Ureter (tissue), 1 donor: ENCODE results near the gene NMUR1. TPM values are rescaled to one million over a fixed set of nuclear protein-coding genes. Genes with fewer than 3 reads are reported as not detected.
"Not testable (repeated sequence)": the region's sequence is repeated elsewhere in the genome, so short reads cannot be mapped to it uniquely, and the experiment has no call there.

Experiments used
- DNase-seq: peaks from one replicate; pipeline ENCODE4 v3.0.0-alpha.2; 2020; ENCODE audit warnings: low spot score
- total RNA-seq: library from RNA; stranded (reverse); gene quantifications from one replicate; pipeline ENCODE4 v1.2.4, GENCODE V29; 2023
- donor health status: DM: yes; HTN: yes; CAD: no.

The NMUR1 gene, protein sequence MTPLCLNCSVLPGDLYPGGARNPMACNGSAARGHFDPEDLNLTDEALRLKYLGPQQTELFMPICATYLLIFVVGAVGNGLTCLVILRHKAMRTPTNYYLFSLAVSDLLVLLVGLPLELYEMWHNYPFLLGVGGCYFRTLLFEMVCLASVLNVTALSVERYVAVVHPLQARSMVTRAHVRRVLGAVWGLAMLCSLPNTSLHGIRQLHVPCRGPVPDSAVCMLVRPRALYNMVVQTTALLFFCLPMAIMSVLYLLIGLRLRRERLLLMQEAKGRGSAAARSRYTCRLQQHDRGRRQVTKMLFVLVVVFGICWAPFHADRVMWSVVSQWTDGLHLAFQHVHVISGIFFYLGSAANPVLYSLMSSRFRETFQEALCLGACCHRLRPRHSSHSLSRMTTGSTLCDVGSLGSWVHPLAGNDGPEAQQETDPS
- 2.0 TPM for total RNA-seq

DNA sequence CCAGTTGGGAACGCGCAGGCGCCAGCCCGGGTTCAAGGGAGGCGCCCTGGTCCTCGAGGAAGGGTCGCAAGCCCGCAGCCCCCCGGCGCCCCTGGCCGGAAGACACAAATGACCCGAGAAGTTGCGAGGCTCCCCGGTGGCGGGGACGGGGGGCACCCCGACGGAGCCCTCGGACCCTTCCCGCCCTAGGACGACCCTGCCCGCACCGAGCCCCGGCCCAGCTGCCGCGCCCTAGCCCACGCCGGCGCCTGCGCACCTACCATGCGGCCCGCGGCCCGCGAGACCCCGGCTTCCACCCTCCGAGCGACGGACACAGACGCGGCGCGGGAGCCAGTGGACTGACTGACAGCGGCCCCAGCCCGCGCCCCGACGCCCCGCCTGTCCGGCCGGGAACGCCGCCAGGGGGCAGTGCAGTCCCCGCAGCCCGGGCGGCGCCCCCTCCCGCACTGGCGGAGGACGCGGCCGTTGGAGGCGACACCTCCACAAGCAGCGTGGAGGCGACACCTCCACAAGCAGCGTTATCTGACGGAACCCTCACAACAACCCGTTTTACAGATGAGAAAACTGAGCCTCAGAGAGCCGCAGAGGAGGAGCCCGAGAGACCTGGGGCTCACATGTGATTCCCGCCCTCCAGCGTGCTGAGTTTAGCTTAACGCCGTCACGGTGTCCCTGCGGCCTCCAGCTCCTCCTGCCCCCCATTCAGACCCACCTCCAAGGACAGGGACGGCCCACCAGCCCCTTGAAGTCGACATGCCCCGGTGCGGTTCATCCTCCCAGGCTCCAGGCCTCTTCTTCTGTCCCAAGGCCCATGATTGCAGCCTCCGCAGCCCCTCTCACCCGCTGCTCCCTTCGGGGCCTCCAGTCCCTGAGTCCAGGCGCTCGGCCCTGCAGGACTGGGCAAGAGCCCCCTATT is at the start of gene NMUR1:
Gene NMUR1, minus strand, starts transcription at position 347 of the 913 bp plus-strand sequence. Its CDS starts 84 bp downstream, at position 263.
- DNase-seq: no peak

DNA sequence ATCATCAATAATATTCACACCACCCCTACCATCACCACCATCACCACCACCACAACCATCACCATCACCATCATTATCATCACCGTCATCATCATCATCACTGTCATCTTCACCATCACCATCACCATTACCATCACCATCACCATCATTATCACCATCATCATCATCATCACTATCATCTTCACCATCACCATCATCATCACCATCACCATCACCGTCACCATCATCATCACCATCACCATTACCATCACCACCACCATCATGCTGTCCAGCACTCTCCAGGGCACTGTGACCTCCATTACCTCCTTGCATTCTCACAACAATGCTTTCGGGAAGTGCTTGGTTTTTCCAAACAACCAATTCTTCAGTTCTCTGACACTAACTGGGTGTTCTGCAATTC is 49.3 kb upstream of the NMUR1 start:
- DNase-seq: no peak

DNA sequence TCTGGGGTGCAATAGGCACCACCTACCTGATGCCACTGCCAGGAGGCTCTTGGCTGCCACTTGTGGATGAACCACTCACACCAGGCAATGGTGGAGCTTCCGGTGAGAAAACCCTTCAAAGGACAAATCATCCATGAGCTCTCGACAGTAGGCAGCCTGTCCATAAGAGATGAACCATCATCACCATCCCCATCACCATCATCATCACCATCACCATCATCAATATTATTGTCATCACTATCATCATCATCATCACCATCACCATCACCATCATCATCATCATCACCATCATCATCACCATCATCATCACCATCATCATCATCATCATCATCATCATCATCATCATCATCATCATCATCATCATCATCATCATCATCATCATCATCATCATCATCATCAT is 48.4 kb upstream of the NMUR1 start:
- not testable (repeated sequence) for DNase-seq

DNA sequence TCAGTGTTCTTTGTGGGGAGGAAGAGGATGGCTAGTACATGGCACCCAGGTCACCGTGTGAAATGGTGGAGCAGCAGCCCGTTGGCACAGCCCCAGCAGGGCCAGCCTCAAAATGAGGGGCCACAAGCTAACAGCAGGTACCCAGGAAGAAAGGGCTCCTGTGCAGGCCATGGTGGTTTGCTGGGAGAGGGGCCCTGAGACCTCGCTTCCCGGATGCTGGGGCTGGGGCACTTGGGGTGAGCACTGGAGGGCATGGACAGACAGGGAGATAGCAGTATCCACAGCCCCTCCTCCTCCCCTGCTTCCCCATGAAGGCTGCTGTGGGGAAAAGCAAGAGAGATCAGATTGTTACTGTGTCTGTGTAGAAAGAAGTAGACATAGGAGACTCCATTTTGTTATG is 46.2 kb upstream of the NMUR1 start:
- DNase-seq: no peak

DNA sequence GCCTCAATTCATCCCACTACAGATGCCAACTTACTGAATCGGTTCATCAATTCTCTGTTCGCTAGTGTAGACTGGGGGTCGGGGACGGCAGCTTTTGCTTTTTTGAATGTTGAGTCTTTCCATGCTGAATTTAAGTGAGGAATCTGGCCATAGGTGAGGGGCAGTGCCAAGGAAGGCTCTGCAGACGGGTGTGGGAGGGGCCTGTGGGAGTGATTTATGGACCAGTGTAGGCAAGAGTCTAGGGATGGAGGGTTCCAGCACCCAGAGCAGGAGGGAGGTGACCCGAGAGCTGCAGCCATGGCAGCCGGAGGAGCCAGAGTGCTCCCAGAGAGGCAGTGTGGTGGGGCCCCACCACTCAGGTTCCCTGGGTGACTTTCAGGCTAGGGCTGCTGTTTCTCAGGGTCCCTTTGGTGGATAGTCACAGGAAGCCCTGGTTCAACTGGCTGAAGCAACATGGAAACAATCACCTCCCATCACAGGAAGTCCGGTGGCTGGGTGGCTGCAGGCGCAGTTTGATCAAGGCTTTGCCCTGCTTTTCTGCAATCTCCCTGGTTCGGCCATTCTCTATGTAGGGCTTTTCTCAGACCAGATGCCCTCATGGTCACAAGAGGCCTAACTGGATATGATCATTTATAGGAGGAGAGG is 45.5 kb upstream of the NMUR1 start:
- DNase-seq: no peak

DNA sequence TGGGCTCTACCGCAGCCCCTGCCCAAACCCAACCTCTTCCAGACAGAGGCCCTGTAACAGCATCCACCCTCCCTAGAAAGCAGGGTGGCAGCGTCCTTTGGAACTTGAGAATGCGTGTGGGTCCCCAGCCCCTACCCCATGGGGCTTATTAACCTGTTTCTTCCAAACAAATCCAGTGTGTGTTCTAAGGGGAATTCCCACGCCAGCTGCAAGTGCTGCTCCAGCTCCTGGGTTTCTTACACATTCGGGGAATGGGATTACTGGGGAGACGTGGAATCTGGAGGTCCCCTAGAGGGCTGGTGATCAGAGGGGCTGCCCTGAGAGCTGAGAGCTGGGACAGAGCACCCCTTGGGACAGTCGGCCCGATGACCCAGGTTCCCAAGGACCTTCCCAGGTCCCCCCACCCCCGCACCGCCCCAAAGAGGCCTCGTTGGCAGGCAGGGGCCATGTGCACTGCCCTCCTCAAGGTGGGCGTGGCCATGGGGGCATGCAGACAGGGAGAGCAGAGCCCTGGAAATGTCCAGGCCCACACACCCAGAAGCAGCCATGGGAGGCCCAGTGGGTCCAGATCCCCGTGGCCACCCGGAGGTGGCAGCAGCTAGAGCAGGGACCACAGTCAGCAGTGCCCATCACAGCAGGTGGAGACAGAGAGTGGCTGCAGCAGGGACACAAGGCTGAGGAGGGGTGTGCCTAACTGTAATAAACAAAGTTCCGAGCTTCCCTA is 43.6 kb upstream of the NMUR1 start:
- no peak for DNase-seq

DNA sequence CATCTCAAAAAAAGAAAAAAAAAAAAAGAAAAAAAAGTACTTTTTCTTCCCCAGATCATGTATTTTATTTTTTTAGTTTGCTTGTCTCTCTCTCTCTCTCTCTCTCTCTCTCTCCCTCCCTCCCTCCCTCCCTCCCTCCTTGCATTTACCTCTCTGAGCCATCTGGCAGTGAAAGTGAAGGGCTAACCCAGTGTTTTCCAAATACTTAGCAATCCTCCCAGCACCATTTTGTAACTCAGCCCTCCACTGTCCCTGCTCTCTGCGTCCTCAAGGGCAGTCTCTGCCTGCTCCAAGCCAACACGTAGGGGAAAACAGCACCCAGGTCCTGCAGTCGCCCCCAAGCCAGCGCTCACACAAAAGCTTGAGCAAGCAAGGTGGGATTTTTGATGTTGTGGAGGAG is 42.9 kb upstream of the NMUR1 start:
- no peak for DNase-seq

DNA sequence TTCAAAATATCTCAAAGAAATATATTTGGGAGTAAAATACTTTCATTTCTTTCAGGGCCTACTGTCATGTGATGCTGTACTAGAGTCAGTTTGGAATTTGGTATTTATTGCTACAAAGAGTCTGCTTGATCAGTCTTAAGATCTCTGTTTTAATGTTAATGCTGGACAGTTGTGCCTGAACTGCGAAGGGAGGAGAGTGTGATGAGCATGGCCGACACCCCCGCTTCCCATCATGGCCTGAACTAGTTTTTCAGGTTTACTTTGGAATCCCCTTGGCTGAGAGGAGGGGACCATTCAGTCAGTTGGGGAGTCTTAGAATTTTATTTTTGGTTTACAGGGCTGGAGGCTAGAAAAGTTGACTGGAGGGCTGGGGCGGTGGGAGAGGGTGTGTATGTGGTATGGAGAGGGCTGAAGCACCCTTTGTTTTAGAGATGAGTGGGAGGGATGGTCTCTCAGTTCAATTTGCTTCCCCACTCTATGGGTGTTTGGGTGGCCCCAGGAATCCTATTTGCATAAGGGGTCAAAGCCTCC is 41.5 kb upstream of the NMUR1 start:
- no peak for DNase-seq

DNA sequence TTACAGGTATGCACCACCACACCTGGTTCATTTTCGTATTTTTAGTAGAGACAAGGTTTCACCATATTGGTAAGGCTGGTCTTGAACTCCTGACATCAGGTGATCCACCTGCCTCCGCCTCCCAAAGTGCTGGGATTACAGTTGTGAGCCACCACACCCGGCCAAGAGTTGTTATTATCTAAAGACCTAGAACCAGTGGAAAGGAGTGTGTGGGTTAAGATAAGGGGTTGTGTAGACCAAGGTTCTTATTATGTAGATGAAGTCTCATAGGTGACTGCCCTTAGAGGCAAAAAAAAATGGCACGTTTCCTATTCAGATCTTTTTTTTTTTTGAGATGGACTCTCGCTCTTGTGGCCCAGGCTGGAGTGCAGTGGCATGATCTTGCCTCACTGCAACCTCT is 40.7 kb upstream of the NMUR1 start:
- DNase-seq: not testable (repeated sequence)

DNA sequence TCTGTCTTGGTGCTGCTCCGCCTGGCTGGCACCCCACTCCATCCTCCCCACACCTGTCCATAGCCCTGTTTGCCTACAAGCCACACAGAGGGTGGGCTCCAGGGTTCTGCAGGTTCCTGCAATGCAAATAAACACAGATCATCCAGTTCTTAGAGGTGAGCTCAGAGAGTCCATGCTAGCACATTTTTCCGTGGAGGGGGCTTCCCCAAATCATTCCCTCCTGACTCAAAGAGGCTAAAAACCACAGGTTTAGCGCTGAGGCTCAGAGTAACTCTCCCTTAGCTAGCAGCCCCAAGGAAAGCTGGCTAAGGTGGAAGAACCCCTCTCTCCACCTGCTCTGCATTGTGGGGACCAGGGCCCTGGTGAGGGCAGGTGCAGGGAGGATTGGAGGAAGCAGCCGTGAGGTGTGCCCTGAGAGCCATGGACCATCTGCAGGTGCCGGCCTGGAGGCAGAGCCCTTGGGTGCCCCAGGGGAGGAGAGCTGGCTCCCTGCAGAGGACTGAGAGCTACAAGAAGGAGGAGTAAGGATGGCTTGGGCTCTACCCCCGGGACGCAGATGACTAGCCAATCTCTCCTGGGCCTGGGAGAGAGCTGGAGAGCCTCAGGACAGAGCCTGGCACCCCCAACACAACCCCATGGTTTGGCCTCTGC is 38.7 kb upstream of the NMUR1 start:
- DNase-seq: no peak

DNA sequence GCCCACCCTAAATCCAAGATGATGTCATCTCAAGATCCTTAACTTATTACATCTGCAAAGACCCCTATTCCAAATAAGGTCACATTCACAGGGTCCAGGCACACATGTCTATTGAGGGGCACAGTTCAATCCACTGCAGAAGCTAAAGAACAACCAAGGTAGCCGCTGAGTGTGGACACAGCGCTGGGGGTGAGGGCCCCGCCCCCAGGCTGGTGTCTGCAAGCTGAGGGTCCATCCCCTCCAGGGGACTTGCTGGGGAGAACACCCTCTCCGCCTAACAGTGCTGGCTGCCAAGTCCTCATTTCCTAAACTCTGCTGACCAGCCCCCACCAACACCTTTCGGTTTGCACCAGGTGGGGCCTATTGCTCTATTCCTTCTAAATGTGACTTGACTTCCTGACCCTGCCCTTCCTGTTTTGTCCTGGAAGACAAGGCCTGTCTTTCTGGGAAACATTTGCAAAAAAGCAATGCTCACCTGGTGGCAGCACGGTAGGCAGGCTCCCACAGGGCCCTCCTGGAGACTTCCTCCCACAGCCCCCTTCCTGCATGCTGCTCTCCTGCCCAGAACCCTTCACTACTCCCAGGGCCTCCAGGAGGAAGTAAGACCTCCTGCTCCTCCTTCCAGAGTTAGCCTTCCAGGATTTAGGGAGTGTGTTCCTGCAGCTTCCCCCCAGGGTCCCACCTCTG is 38.0 kb upstream of the NMUR1 start:
- DNase-seq: no peak

DNA sequence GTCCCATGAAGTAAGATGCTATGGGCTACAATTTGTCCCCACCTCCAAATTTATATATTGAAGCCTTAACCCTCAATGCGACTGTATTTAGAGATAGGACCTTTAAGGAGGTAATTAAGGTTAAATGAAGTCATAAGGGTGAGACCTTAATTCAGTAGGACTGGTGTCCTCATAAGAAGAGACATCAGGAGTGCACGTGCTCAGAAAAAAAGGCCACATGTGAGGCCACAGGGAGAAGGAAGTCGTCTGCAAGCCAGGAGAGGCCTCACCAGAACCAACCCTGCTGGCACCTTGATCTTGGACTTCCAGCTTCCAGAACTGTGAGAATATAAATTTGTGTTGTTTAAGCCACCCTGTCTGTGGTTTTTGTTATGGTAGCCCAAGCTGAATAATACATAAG is 36.9 kb upstream of the NMUR1 start:
- no peak for DNase-seq

DNA sequence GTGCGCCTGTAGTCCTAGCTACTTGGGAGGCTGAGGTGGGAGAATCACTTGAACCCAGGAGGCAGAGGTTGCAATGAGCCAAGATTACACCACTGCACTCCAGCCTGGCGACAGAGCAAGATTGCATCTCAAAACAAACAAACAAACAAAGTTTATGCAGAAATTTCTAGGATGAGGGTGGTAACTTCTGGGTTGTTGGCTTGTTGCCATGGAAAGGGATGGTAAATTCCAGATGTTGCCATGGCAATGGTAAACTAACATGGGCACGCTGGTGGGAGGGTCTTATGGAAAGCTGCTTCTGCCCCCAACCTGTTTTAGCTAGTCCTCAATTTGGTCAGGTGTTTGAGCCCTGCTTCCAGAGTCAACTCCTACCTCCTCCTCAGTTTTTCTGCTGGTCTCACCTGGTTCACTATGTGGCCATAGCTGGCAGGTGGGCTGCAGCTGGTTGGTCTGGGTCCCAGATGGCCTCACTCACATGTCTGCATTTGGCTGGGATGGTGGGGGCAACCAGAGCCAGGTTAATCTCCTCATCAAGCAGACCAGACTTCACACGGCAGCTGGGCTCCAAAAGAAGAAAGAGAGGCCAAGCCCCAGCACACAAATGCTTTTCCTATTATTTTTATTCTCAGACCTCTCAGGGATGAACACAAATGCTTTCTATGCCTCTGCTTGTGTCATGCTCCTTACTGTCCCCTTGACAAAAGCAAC is 35.8 kb upstream of the NMUR1 start:
- no peak for DNase-seq

DNA sequence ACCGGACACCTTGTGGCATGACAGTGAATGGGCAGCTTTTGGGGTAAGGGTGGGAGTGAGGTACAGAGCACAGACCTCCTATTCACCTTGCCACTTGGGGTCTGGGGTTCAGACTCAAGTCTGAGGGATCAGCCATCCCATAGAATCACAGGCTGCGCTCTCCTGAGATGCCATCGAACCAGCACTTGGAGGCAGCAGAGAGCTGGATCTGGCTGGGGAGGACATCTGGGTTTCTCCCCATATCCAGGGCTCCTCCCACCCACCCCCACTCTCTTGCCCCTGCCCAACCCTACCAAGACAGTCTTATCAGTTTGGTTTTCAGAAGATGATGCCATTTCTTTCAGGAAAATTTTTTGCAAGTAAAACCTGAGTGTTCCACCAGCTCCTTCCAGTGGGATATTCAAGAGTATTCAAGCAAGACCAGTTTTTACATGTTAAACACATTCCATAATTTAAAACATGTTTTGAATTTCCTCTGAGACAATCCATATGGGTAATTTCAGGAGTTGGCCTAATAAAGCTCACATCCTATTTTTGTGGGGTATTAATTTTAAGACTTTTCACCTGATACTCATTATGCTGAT is 33.2 kb upstream of the NMUR1 start:
- DNase-seq: no peak

DNA sequence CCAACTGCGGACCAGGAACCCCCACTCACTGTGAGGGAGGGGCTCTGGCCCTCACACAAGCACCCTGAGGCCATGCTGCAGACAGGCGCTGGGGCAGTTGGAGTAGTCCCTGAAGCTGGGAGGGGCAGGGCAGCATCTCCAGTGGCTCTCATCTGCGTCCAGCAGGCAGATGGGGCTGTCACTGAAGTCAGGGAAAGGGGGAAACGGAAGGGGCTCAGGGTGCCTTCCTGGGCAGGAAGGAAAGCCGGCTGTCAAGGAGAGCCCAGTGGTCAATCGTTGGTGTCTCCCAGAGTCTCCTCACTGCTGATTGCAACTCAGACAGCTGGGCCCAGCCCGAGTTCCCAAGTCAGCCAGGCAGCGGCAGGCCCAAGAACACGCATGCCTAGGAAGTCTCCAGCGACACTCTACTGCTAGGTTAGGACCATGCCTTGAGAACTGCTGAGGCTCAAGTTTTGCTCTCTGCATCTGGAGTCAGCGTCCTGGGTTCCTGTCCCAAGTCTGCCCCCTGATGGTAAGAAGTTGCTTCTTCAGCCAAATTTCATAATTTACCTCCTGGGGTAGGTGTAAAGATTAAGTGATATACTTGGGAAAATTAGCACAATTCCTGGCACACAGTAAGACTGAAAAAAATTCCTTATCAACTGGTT is 27.4 kb upstream of the NMUR1 start:
- DNase-seq: peak; percentile 78

DNA sequence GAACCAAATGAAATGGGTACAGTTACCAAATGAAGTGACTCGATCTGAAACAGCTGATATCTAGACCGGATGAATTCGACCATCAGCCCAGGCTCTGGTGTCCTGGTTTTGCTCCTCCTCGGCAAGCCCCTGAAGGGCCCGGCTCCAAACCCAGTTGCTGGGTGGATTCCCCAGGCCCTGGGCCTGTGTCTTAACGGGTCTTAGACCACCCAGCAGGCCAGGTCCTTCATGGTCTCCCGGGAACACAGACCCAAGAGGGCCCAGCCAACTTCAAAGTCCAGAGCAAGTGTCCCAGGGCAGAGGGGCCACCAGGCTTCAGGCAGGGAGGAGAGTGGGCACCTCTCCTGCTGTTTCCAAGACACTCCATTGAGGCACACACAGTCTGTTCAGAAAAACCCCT is 26.7 kb upstream of the NMUR1 start:
- DNase-seq: no peak

DNA sequence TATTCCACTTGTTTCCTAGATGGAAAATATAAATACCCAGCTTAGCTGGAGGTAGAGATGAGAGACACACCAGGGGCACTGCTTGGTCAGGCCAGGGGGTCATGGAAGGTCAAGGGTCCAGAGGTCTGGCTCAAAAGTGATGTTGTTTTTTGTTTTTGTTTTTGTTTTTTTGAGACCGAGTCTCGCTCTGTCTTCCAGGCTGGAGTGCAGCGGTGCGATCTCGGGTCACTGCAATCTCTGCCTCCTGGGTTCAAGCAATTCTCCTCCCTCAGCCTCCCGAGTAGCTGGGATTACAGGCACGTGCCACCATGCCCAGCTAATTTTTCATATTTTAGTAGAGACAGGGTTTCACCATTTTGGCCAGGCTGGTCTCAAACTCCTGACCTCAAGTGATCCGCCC is 26.3 kb upstream of the NMUR1 start:
- DNase-seq: not testable (repeated sequence)

DNA sequence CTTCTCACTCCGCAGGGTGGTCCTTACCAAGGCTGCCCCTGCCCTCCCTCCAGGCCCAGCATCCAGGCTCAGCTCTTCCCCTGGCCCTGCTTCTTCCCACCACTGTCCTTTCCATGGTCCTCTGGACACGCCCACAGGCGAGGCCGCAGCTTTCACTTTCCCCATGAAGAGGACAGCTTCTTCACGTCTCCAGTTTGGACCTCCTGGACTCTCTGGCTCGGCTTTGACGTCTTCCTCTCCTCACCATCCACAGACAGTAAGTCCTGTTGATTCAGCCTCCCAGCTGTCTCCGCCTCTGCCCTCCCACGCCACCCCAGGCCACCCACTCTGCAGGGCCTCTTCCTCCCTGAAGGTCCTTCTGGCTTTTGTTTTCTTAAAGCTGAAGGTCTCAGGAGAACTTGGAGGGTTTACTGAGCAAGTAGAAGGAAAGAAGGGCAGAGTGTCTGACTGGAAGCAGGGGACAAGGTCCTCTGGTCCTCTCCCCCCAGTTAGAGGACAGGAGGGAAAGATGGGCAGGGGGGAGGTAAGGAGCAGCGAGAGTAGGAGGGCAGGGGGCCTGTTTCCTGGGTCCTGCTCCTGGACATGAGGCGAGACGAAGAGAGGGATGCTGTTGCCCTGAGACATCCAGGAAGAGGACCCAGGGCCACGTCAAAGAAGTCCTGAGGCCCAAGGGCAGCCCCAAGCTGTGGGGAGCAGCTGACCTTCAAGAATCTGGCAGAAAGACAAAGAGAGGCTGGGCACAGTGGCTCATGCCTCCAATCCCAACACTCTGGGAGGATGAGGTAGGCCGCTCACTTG is 24.7 kb upstream of the NMUR1 start:
- DNase-seq: peak; percentile 59
